Osteocyte (in vitro differentiated cells): ENCODE results near the gene DLX6. TPM values are rescaled to one million over a fixed set of nuclear protein-coding genes. Genes with fewer than 3 reads are reported as not detected.

Source experiments
- DNase-seq: peaks from one replicate; pipeline ENCODE4 v3.0.0; 2021; ENCODE audit warnings: mixed read lengths; ENCODE audit not compliant: unreplicated experiment; ENCODE audit errors: extremely low spot score
- H3K27ac Mint-ChIP-seq: one replicate; pipeline ENCODE4 v1.8.0; 2021; ENCODE audit warnings: mild to moderate bottlenecking, mixed read lengths; ENCODE audit not compliant: unreplicated experiment
- H3K27me3 Mint-ChIP-seq: one replicate; pipeline ENCODE4 v1.8.0; 2021; ENCODE audit warnings: mixed read lengths; ENCODE audit not compliant: unreplicated experiment
- H3K36me3 Mint-ChIP-seq: one replicate; pipeline ENCODE4 v1.8.0; 2021; ENCODE audit warnings: mixed read lengths; ENCODE audit not compliant: unreplicated experiment
- H3K4me1 Mint-ChIP-seq: one replicate; pipeline ENCODE4 v1.8.0; 2021; ENCODE audit warnings: mixed read lengths; ENCODE audit not compliant: unreplicated experiment
- H3K4me3 Mint-ChIP-seq: one replicate; pipeline ENCODE4 v1.8.0; 2021; ENCODE audit warnings: mild to moderate bottlenecking, moderate library complexity, mixed read lengths; ENCODE audit not compliant: unreplicated experiment
- H3K9me3 Mint-ChIP-seq: one replicate; pipeline ENCODE4 v1.8.0; 2021; ENCODE audit warnings: mixed read lengths; ENCODE audit not compliant: unreplicated experiment
- total RNA-seq: library from RNA; stranded (reverse); gene quantifications from 2 replicates; pipeline ENCODE4 v1.2.1, GENCODE V29; 2021
- TF ChIP-seq, protein P1 (sequence below): fragments of 200-600 bp; sonication (generic); IDR thresholded peaks from 2 replicates; pipeline ENCODE4 v1.5.0; 2021; ENCODE audit warnings: antibody characterized with exemption, mild to moderate bottlenecking, moderate library complexity

The DLX6 gene
- total RNA-seq, 1 donor from 2014 or later: 1.5 TPM

GRCh38 chr7:97020601-97020995, 15.2 kb downstream of the DLX6 start:
- H3K27me3 Mint-ChIP-seq: peaks cover 88% of the 10 kb centered on the region
- no peaks in the 10 kb centered on the region for H3K9me3 Mint-ChIP-seq
- H3K27ac Mint-ChIP-seq: no peak overlapping the region
- peaks cover 63% of the 10 kb centered on the region for H3K4me1 Mint-ChIP-seq
- DNase-seq: no peak
- peaks cover 13% of the 10 kb centered on the region for H3K36me3 Mint-ChIP-seq
- TF ChIP-seq, protein P1, sequence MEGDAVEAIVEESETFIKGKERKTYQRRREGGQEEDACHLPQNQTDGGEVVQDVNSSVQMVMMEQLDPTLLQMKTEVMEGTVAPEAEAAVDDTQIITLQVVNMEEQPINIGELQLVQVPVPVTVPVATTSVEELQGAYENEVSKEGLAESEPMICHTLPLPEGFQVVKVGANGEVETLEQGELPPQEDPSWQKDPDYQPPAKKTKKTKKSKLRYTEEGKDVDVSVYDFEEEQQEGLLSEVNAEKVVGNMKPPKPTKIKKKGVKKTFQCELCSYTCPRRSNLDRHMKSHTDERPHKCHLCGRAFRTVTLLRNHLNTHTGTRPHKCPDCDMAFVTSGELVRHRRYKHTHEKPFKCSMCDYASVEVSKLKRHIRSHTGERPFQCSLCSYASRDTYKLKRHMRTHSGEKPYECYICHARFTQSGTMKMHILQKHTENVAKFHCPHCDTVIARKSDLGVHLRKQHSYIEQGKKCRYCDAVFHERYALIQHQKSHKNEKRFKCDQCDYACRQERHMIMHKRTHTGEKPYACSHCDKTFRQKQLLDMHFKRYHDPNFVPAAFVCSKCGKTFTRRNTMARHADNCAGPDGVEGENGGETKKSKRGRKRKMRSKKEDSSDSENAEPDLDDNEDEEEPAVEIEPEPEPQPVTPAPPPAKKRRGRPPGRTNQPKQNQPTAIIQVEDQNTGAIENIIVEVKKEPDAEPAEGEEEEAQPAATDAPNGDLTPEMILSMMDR: no peak
- peak overlapping the region; percentile 38 for H3K4me3 Mint-ChIP-seq

DNA sequence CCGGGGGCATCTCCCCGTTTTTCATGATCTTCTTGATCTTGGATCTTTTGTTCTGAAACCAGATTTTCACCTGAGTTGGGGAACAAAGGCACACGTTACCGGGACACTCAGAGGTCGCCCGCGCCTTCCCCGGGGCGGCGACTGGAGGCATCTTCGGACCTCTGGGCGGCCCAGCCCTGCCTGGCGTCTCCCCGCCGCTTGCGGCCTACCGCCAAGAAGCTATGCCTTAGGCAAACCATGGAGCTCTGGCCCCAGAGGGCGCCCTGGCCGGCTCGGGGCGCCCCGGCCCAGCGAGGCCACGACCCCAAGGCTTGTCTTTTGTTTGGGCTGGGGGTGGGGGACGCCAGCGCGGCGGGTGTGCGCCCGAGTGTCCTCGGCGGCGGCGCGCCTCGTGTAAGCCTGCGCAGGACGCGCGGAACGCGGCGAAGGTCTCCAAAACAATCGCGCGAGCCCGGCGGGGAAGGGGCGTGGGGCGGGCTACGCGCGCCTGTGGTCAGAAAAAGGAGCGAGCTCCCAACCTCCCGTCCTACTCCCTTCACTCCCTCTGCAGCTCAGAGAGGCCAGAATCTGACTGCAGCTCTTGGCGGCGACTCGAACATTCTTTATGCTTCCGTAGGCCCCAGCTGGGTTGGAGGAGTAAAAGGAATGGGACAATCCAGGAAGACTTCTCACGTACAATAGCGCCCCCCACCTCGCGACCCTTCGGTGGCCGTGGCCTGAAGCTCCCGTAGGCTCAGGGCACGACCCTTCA, 15.8 kb downstream of the DLX6 start:
- TF ChIP-seq, protein P1: no peak
- Mint-ChIP-seq H3K9me3 (no peaks in the 10 kb centered on the region), H3K4me3 (peak overlapping the region; percentile 38), H3K27me3 (peaks cover 88% of the 10 kb centered on the region), H3K36me3 (peaks cover 13% of the 10 kb centered on the region), H3K27ac (peak overlapping the region; percentile 41), H3K4me1 (peaks cover 65% of the 10 kb centered on the region)
- no peak for DNase-seq

DNA sequence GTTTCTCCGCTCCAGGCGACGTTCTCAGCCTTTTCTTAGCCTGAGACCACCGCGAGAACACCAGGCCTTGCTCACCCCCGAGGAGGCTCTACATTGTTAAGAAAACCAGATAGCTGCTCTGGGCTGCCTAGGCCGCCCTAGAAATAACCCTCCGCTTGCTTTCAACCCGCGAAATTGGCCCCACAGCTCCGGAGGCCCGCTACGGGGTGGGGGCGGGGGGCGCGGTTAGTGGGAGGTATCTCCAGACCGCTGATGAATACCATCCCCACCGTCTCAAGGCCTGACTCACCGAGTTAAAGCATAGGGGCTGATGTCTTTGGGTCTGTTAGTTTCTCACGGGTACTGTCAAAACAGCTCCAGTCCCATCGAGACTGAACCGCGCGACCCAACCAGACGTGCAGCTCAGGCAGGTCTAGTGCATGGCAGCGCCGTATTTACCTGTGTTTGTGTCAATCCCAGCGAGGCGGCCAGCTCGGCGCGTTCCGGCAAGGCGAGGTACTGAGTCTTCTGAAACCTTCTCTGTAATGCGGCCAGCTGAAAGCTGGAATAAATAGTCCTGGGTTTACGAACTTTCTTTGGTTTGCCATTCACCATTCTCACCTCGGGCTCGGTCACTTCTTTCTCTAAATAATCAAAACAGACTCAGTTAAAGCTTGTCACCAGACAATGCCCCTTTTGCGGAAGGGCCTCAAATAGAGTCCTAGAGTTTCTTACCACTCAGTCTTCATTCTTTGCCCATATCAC, 16.6 kb downstream of the DLX6 start:
- peaks cover 89% of the 10 kb centered on the region for H3K27me3 Mint-ChIP-seq
- no peaks in the 10 kb centered on the region for H3K9me3 Mint-ChIP-seq
- H3K36me3 Mint-ChIP-seq: peaks cover 13% of the 10 kb centered on the region
- H3K4me1 Mint-ChIP-seq: peaks cover 66% of the 10 kb centered on the region
- H3K4me3 Mint-ChIP-seq: peak overlapping the region; percentile 93
- peak overlapping the region; percentile 41 for H3K27ac Mint-ChIP-seq
- TF ChIP-seq, protein P1: no peak
- no peak for DNase-seq

DNA sequence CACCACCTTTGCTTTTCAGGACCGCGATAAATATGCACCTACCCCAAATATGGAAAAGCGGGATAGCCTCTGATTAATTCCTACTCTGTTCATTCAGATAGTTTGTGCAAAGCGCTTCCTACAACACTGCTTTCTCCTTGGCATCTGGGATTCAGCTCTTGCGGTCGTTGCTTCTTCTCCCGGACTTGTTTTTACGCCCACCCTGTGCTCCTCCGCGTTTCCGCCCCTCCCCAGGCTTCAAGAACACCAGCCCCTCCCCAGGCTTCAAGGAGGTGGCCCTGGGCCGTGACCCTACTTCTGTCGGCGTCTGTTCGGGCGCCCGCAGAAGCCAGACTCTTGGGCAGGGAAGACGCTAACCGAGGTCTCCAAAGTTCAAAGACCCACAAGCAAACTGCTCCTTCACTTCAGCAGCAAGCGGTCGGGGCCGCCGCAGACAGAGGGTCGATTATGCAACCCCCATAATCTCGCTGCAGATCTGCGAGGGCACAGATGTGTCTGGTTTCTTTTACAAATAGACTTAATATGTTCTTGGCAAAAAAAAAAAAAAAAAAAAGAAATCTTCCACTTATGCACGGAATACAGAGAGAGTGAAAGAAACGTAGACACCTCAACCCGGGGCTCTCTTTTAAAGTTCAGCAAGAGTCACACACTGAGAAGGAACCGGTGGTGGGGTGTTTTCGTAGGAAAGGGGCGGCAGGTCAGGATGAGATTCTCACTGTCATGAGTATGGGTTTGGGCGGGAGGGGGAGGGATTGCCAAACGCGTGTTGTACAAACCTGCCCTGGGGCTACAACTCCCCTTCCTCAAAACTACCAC, 17.3 kb downstream of the DLX6 start:
- no peak for DNase-seq
- H3K36me3 Mint-ChIP-seq: peaks cover 13% of the 10 kb centered on the region
- H3K27me3 Mint-ChIP-seq: peaks cover 87% of the 10 kb centered on the region
- peak overlapping the region; percentile 54 for H3K27ac Mint-ChIP-seq
- peak overlapping the region; percentile 93 for H3K4me3 Mint-ChIP-seq
- TF ChIP-seq, protein P1: no peak
- peaks cover 65% of the 10 kb centered on the region for H3K4me1 Mint-ChIP-seq
- H3K9me3 Mint-ChIP-seq: no peaks in the 10 kb centered on the region
